PFSK-1 (cell line): Measurements from ENCODE around the gene JDP2.

Experiments
- FOXP2 ChIP-seq: optimal IDR thresholded peaks from 2 replicates; pipeline ENCODE3; 2011; ENCODE audit warnings: borderline replicate concordance, control low read depth, inconsistent platforms; ENCODE audit not compliant: insufficient read depth; ENCODE audit errors: extremely low read length, extremely low read depth
- POLR2AphosphoS5 ChIP-seq: IDR thresholded peaks from 2 replicates; pipeline ENCODE4 v1.6.1; 2012; ENCODE audit warnings: low read depth, mild to moderate bottlenecking, control low read depth, low read length, moderate library complexity
- REST ChIP-seq, 2 experiments: IDR thresholded peaks; 2 replicates each; pipeline versions ENCODE4 v1.6.1 to v1.8.0; 2011 to 2012; ENCODE audit warnings: low read depth in 2 of 2, low read length in 2 of 2, control low read depth in 1 of 2, inconsistent platforms in 1 of 2, mild to moderate bottlenecking in 1 of 2, moderate library complexity in 1 of 2; ENCODE audit not compliant: insufficient read depth in 1 of 2
- SIN3A ChIP-seq: IDR thresholded peaks from 2 replicates; pipeline ENCODE4 v1.6.1; 2012; ENCODE audit warnings: mild to moderate bottlenecking, low read length, moderate library complexity, borderline replicate concordance; ENCODE audit not compliant: insufficient read depth
- TAF1 ChIP-seq: IDR thresholded peaks from 2 replicates; pipeline ENCODE4 v1.6.1; 2012; ENCODE audit warnings: low read length, control low read depth, borderline replicate concordance; ENCODE audit not compliant: insufficient read depth

JDP2 gene

GRCh38 chr14:75401361-75401760 lies 26.5 kb upstream of the JDP2 start:
- no peak for TF ChIP-seq FOXP2
- no peak for TF ChIP-seq POLR2AphosphoS5
- no peak for TF ChIP-seq SIN3A
- no peak for TF ChIP-seq TAF1
- no peak for TF ChIP-seq REST (IDR thresholded peaks at IDR 0.05; ENCODE audit: insufficient read depth in 1 of 2, low read depth in 2 of 2, low read length in 2 of 2)

GRCh38 chr14:75402867-75403413 lies 24.9 kb upstream of the JDP2 start:
- no peak for TF ChIP-seq TAF1
- TF ChIP-seq FOXP2: no peak
- TF ChIP-seq REST (IDR thresholded peaks at IDR 0.05; ENCODE audit: insufficient read depth in 1 of 2, low read depth in 2 of 2, low read length in 2 of 2): no peak
- no peak for TF ChIP-seq POLR2AphosphoS5
- TF ChIP-seq SIN3A: no peak

GRCh38 chr14:75404847-75405246 lies 23.0 kb upstream of the JDP2 start:
- TF ChIP-seq FOXP2: no peak
- TF ChIP-seq REST (IDR thresholded peaks at IDR 0.05; ENCODE audit: insufficient read depth in 1 of 2, low read depth in 2 of 2, low read length in 2 of 2): no peak
- TF ChIP-seq POLR2AphosphoS5: no peak
- TF ChIP-seq TAF1: no peak
- no peak for TF ChIP-seq SIN3A

GRCh38 chr14:75406102-75406501 lies 21.7 kb upstream of the JDP2 start:
- TF ChIP-seq SIN3A (no peak), TAF1 (no peak), POLR2AphosphoS5 (no peak), FOXP2 (no peak), REST (IDR thresholded peaks at IDR 0.05; ENCODE audit: insufficient read depth in 1 of 2, low read depth in 2 of 2, low read length in 2 of 2) (no peak)

- no peak for TF ChIP-seq REST (IDR thresholded peaks at IDR 0.05; ENCODE audit: insufficient read depth in 1 of 2, low read depth in 2 of 2, low read length in 2 of 2)
- no peak for TF ChIP-seq FOXP2
- no peak for TF ChIP-seq SIN3A
- no peak for TF ChIP-seq POLR2AphosphoS5
- no peak for TF ChIP-seq TAF1
Measured at GRCh38 chr14:75406856-75407255, 21.0 kb upstream of the JDP2 start.
